Measurements from ENCODE around the gene DHCR24.
A peak's percentile ranks its signal among the peaks of the same experiment; 100 is the strongest.

Gene DHCR24

DNA sequence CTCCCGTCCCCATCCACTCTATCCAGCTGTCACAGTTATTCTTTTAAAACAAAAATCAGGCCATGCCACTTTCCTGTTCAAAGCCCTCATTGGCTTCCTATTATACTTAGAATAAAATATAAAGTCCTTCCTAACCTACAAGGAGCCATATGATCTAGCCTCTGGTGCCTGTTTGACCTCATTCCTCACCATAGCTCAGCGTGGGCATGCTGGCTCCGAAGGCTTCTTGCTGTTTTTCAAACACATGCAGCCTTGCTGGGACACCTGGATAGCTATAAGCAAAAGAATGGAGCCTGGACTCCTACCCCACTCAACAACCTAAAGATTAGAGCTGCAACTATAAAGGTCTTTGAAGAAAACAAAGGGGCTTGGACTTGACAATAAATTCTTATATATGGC is 23.7 kb downstream of the DHCR24 start:
- DNase-seq, result no peak

DNA sequence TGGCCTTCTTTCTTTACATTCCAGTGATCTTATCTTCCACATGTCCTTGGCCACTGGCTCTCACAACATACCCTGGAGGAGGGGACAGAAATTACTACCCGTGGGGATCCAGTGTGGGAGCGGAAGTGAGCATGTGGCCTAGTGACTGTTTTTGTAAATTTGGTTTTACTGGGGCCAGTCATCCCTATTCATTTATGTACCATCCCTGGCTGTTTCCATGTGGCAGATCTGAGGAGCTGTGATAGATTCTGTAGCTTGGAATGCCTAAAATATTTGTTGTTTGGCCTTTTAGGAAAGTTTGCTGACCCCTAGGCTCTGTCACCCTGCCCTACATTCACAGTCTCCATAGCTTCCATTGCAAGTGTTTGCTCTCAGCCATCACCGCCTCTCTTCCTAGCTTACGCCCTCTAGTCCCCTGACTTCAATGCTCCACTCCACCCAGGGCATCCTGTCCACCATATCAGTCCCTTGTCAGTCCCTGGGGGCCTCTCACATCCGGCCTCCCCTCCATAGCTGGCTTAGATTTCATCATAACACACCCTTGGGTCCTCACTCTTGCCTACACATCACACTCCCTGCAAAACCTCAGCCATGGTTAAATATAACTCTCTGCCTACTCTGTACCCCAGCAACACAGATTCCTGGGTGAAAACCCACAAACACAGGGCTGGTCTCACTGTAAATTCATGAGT is 25.8 kb downstream of the DHCR24 start:
- DNase-seq, result no peak

DNA sequence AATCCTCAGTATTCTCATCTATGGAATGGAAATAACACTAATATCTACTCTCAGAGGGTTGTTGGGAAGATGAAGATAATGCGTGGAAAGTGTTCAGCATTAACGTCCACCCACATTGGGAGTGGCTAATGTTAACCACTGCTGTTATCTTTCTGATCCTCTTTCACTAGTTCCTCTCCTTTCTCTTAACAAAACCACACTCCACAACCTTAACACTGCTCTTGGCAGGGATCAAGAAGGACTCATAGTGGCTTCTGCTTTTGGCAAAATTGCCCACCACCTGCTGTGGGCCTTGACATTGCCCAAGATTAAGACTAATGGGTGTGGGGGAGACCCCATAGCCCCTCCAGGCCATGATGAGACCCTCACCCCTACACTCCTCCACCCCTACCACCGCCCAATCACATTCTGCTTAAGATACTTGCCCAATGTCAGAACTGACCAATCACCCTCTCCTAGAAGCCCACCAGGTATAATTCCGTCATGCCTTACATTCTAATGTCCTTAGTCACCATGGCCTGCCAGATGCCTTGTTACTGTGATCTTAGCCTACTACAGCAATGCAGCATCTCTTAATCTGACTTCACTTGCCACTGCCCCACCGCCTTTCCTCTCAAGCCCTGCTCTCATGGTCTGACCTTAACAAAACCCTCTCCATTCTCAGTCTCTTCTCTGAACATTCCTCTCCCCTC is 27.1 kb downstream of the DHCR24 start:
- no peak for DNase-seq

DNA sequence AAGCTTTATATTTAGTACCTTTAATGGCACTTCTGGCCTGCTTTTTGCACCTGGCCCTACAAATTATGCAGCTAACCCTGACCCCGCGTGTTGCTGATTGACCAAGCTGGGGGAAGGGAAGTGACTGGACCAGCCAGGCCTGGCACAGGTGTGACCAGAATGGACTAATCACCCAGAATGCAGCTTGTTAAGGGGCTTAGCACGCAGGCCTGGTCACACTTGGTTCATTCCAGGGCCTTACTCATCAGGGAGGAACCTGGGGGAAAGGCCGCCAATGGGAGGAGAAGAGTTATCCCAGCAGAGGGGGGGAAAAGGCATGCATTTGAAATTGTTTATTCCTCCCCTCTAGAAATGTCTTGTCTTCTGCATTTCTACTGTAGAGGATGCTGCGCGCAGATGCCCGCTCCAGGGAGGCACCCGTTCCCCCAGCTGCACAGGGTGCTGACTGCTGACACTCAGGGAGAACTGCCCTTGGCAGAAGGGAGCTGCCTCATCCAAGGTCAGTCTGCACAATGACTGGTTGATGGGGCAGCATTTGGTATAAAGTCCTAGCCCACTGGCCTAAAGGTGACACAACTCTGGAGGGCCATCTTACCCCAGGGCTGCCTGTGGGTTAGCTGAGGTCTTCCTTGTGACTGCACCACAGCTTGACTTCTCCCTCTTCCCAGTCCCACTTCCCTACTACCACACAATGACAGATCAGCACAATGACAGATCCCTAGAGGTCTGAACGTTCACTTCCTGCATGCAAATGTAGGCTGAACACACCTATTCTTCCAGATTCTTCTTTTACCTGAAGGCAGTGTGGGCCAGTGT is 29.0 kb downstream of the DHCR24 start:
- no peak for DNase-seq

DNA sequence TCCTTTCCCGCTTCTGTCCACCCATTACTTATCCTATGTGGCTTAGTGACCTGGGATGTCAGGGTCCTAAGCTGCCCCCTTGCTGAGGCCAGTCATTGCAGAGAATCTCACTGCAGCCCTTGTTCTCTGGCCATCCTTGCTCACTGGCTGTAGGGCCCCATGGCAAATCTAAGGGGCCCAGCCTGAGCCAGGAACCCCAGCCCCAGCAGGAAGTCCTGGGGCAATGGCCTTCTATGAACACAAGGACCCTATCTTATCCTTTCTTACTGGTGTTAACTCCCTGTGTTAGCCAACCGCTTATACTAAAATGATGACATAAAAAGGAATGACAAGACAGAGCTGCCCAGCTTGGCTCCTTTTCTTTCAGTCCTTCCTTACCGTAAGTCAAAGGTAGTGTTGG is 29.9 kb downstream of the DHCR24 start:
- DNase-seq, result no peak

DNA sequence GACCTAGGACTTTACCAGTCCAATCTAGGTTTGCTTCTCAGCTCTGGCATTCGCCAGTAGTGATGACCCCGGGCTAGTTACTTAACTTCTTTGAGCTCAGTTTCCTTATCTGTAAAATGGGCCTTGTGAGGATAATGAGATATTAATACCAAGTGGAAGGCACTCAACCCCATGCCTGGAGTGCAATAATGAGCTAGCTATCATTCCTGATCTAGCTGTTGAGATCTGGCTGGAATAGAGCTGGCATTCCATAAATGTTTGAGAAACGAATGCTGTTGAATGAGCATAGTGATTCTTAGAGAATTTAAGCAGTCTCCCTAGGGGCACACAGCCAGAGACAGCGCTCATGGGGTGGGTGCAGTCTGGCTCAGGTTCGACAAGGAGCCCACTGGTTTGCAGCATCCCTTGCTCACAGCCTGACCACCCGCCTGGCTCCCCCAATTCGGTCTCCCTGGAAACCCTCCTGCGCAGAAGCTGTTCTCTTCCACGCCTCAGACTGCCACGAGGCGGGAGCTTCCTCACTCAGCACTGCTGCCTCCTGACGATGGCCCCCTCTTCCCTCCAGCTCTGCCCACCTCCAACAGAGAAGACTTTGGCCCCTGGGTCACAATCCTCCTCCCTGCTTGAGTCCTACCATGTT is 32.5 kb downstream of the DHCR24 start:
- DNase-seq, result peak; percentile 22

DNA sequence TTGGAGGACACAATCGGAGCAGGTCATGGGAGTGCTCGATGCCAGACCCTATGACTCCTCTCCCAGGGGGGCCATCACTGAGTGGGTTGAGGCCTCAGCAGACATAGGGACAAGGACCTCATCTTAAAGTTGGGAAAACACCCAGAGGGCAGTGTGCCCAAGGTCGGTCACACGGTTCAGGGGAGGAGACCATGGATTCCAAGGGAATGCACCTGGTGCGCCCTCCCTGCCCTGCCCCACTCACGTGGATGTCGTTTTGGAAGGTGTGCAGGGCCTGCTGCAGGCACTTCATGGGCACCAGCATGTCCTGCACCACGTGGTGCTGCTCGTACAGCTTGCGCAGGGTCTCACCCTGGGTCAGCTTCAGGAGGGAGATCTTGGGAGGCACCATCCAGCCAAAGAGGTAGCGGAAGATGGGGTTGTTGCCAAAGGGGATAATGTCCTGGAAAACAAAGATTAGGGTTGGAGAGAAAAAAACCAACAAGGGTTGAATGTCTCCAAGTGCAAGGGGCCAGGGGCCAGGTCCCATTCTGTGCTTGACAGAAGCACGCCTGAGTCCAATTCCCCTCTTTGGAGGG is 33.1 kb downstream of the DHCR24 start:
- peak; percentile 40 for DNase-seq

DNA sequence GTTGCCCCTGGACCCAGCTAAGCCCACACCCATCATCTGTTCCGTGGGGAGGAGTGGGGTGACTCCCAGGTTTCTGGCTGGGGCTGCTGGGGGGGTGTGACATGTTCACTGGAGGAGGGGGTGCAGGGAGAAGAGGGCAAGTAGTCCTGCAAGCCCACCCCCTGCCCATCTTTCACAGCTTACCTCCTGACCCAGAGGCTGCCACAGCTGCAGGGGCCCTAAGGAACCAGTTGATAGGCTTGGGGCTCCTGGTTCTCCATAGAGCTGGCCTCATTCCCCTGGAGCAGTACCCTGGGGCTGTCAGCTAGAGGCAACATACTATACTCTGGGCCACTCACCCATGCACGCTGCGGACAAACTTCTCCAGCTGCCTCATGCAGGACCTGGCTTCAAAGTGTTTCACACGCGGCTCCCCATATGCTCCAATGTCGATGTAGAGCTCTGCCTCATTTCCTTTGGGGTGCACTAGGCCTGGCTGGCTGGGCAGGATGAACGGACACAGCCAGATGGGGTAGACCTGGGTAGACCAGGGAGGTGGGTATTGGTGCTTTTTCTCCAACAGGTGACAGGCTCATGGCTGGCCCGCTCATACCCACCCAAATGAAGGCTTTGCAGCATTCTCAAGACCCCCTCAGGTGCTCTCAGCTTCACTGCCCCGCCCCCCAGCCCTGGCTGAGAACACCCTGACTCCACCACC is 33.8 kb downstream of the DHCR24 start:
- peak; percentile 20 for DNase-seq

DNA sequence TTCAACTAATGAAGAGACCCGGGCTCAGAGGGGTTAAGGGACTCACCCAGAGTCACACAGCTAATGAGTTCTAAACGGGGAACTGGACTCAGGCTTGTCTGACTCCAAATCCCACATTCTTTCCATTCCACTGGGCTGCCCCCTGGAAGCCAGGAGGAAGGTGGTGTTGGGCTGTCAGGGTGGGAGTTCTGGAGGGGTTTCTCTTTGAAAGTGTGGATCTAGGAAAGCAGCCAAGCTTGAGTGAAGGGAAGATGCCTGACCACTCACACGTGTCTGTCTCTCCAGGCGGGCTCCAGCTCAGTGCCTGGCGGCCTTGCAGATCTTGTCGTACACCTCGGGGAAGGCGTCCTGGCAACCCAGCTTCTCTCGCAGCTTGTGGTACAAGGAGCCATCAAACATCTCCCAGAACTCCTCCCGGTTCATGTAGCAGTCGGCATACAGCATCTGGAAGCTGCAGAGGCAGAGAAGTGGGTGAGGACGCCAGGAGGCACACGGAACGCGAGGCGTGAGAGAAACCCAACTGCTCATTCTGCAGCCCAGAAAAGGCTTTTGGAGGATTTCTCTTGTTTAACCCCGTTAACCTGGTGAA is 35.0 kb downstream of the DHCR24 start:
- peak; percentile 32 for DNase-seq

DNA sequence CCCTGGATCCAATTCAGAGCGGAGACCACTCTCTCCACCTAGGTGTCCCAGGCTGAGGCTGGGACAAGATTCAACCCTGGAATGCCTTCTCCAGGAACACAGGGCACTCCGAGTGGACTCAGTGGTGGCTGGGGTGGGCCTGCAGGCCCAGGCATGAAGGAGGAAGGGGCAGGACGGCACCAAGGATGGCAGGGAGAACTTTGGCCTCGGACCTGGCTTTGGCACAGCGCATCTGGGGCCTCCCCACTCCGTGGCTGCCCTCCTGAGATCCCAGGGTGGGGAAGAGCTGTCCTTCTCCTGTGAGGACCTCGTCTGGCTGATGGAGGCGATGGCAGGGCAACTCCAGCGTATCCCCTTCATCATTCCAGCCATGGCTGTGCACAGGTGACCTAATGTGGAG is 35.6 kb downstream of the DHCR24 start:
- DNase-seq, result peak; percentile 36

DNA sequence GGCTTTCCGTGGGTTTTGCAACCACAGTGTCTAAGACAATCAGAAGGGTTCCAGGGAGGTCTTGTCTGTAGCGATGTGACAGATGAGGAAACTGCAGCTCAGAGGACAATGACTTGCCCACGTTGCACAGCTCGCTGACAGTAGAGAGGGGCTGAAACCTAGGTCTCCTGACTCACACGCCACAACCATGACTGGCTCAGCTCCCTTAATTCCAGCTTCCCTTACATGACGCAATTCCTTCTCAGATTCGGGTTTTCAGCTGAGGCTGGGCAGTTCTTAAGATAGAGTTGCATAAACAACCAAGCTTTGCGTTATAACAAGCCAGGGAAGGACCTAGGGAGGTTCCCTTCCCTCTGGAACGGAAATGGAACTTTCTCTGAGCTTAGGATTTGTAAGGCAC is 36.3 kb downstream of the DHCR24 start:
- DNase-seq, result peak; percentile 30

DNA sequence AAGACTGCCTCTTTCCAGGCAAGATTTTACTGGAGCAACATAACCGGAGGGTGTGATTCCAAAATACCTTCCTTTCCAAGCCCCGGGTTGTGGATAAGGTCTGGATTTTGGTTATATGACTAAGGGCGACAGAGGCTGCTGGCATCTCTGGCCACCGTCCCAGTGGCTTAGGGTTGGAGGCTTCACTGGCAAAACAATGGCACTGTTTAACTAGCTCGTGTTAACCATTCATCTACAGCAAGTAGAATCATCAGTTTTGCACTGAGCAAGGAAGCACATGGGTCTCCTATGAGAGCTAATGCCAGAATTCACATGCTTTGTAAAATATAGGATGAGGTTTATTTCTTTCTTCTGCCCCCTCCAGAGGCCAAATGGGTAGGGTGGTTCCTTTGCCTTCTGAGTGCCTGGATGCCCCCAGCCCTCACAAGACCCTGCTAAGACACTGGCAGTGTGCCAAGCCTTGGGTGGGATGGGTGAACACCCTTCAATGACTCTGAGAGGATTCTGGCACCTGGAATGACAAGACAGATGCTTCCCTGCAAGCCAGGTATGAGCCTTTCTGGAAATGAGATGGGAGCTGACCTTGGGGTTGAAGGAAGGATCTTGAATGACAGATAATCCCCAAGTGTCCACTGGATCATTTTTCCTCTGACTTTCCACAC is 36.8 kb downstream of the DHCR24 start:
- DNase-seq, result peak; percentile 28

DNA sequence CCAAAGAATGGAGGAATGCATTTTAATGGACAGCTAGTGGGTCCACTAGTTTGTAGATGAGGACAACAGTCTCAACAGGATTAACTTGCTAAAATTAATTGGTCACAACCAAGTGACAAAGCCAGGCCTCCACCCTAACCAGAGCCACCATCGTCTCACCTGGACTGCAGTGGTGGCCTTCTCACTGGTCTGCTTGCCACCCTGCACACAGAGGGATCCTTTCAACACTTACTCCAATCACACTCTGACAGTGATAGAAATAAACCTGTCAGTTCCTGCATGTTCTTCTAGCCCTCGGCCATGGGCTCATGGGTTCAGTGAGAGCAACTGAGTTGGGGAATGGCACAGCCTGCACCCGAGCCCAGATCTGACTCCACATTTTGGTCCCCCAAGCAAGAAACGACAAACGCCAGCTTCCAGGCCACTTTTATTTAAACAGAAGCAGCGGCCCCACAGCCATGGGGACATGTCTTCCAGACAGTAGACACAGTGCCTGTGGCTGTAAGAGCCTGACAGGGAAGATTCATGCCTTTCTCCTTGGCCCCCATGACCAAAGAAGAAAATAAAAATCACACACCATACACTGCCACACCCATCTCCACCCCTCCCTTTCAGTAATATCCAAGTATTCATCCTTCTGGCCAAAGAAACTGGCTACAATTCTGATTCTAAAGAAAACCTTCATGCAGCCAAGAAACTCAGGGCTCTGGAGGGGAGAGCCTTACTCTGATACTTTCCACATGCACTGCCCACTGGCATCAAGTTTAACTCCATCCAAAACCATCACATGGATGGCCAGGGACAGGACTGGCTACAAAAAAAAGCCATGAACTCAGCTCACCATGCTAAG is 37.6 kb downstream of the DHCR24 start:
- DNase-seq, result peak; percentile 29

DNA sequence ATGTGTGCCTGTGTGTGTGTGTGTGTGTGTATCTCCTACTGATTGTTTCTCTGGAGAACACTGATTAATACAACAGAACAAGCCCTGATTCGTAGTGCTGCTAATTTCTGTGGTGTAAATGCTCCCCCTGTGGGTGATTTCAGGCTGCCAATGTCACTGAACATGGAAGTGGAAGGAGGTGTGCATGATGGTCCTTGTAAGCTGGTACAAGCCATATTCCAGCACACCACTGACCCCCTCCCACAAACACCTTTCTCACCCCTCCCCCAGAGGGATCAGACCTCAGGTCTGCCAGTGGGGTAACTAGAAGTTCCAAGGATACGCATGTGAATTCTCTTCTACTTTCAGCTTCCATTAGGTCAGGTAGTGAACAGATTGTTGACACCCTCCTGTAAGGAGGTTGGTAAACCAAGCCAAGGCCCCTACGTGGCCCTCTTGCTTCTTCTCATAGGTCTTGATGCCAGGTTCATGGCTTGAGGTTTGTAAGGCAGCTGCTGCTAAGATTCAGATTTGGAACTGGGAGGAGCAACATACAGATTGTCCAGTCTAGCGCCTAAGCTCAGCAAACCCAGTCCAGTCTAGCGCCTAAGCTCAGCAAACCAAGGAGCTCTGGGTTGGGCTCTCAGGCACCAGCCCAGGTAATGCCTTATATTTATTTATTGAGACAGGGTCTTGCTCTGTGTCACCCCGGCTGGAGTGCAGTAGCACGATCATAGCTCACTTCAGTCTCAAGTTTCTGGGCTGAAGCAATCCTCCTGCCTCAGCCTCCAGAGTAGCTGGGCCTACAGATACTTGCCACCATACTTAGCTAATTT is 38.7 kb downstream of the DHCR24 start:
- DNase-seq, result peak; percentile 35

DNA sequence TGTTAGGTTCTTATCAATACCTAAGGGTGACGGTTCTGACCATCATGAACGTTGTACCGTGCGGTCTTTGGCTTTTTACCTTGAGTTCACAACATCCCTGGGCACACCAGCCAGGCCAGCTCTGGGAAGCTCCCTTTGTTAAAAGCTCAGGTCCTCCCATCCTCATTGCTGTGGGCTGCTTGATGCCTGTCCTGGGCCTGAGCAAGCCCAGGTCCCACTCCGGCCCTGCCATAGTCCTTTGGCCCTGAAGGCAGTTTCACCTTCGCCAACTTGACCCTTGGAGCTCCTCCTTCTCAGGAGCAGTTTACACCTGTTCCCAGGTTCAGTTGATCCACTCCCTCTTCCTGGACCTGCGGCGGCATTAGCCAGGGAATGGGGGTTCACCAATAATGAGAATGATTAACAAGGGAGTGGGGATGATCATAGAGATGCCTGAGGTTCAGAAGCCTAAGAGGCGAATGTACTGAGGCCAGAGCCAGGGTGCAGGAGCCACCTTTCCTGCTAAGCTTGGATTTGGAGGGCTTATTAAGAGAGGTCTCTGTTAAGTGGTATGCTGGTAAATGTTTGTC is 40.2 kb downstream of the DHCR24 start:
- peak; percentile 44 for DNase-seq

DNA sequence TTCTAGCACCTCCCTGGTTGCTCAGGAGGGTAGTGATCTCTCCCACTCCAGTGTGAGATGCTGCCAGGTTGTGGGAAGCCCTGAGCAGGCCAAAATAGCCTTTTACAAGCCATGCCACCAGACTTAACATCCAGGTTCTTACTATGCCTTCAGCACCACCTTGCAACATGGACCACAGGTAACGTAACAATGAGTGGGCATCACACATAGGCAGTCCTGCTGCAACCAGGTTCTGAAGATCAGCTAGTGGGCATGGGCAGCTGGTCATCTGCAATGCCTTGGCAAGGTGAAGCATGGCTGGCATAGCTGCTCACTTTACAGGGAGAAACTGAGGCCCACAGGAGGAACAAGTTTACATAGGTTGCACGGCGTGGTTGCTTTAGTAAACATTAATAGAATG is 40.7 kb downstream of the DHCR24 start:
- DNase-seq, result peak; percentile 45

DNA sequence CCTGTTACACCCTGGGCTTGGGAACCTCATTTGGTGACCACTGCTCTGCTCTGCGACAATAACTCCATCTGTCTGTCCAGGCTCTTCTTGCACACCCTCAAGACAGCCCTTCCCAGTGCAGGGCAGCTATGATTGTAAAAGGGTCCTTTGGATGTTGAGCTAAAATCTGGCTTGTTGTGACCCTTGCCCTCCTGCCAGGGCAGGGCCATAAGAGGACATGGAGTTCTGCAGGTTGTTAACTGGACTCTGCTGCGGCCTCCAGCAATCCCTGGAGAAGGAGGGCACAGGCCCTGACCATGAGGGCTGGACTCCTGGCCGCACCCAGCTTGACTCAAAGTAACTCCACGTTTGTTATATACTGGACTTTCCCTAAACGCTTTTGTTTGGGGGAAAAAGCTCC is 41.2 kb downstream of the DHCR24 start:
- peak; percentile 40 for DNase-seq

DNA sequence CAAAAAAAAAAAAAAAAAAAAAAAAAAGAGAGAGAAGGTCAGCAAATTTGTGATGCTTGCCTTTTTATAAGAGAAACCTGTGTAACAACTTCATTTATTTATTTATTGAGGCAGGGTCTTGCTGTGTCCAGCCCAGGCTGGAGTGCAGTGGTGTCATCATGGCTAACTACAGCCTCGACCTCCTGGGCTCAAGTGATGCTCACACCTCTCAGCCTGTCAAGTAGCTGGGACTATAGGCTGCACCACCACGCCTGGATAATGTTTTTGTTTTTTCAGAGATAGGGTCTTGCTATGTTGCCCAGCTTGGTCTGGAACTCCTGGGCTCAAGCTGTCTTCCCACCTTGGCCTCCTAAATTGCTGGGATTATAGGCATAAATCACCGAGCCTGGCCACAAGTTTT is 42.4 kb downstream of the DHCR24 start:
- DNase-seq, result peak; percentile 32

DNA sequence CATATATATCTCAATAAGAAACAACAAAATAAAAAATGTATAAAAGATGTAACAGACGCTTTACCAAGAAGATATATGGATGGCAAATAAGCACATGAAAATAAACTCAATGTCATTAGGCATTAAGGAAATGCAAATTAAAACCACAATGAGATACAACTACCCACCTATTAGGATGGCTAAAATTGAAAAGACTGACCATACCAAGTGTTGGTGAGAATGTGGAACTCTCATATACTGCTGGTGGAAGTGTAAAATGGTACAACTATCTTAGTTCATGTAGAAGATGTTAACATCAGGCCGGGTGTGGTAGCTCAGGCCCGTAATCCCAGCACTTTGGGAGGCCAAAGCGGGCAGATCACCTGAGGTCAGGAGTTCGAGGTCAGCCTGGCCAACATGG is 43.5 kb downstream of the DHCR24 start:
- DNase-seq, result no peak

Data from activated CD8-positive, alpha-beta memory T cell treated with anti-CD3 and anti-CD28 coated beads, Interleukin-2, amount 50 U/mL, for 48 hours (primary cell).